D721Med (cell line): ENCODE data around the gene OR6K2.

ENCODE experiments used
- DNase-seq: peaks from one replicate; pipeline ENCODE4 v3.0.0; 2011; ENCODE audit warnings: low spot score; ENCODE audit not compliant: insufficient read length
- FAIRE-seq: peaks from 2 replicates; lab custom pipeline; 2011; peaks lifted over from hg19 to GRCh38; lab: Jason Lieb, UNC
- TF ChIP-seq, protein P1 (sequence below): IDR thresholded peaks from 2 replicates; pipeline ENCODE4 v1.5.1; 2012; ENCODE audit warnings: mild to moderate bottlenecking, control low read depth; ENCODE audit not compliant: insufficient read depth; ENCODE audit errors: missing control alignments

OR6K2 gene, protein sequence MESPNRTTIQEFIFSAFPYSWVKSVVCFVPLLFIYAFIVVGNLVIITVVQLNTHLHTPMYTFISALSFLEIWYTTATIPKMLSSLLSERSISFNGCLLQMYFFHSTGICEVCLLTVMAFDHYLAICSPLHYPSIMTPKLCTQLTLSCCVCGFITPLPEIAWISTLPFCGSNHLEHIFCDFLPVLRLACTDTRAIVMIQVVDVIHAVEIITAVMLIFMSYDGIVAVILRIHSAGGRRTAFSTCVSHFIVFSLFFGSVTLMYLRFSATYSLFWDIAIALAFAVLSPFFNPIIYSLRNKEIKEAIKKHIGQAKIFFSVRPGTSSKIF

DNA sequence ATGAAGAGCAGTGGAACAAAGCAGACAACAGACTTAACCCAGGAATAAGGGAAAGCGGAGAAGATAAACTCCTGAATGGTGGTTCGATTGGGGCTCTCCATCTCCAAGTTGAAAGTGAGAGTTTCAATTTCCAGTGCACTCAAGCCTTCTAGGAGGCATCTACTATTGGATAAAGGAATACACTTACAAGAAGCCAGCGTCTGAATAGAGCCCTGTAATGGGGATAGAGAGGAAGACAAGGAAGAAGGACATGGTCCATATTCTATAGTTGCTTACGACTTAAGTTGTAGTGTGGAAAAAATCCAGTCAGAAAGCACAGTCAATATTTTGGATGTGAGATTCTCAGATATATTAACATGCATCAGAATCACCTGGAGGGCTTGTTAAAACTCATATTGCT lies at the start of gene OR6K2:
OR6K2 (minus strand) TSS at position 101 of the 400 bp plus-strand sequence; CDS start at position 101, 0 bp downstream.
- TF ChIP-seq, protein P1, sequence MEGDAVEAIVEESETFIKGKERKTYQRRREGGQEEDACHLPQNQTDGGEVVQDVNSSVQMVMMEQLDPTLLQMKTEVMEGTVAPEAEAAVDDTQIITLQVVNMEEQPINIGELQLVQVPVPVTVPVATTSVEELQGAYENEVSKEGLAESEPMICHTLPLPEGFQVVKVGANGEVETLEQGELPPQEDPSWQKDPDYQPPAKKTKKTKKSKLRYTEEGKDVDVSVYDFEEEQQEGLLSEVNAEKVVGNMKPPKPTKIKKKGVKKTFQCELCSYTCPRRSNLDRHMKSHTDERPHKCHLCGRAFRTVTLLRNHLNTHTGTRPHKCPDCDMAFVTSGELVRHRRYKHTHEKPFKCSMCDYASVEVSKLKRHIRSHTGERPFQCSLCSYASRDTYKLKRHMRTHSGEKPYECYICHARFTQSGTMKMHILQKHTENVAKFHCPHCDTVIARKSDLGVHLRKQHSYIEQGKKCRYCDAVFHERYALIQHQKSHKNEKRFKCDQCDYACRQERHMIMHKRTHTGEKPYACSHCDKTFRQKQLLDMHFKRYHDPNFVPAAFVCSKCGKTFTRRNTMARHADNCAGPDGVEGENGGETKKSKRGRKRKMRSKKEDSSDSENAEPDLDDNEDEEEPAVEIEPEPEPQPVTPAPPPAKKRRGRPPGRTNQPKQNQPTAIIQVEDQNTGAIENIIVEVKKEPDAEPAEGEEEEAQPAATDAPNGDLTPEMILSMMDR = no peak
- FAIRE-seq (no peak), DNase-seq (no peak)

DNA sequence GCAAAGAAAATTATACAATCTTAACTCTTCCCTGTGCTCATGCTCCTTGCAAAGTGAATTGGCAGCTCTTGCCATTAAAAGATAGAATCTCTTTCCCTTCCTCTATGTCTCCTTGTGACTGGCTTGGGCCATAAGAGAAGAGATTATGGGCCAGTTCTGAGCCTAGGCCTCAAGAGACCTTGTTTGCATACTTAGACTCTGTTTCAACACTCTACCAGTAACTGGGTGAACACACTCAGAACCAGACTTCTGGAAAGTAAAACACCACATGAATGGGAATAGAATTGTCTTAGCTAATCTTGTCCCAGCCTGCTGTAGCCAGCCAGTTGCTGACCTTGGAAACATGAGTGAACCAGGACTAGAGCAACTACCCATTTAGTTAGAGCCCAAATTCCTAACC lies 35.4 kb upstream of the OR6K2 start:
- DNase-seq (no peak), FAIRE-seq (no peak)
- TF ChIP-seq, protein P1 = no peak

DNA sequence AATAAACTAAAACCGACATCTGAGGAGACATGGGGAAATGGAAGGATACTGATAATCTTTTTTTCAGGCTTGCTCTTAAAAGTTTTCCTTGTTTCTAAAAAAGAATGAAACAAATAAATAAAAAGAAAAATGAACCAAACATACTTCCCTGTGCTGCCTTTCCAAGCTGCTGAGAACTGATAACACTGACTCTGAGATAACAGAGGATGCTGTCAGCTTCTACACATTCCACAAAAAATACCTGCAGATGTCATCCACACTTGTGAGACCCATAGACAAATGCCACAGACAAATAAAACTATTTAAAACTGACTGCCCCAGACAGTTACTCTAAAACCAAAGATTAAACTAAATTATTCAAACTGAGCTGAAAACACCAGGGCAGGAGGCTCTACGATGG lies 32.1 kb upstream of the OR6K2 start:
- FAIRE-seq (no peak), DNase-seq (no peak)
- TF ChIP-seq, protein P1 = no peak

DNA sequence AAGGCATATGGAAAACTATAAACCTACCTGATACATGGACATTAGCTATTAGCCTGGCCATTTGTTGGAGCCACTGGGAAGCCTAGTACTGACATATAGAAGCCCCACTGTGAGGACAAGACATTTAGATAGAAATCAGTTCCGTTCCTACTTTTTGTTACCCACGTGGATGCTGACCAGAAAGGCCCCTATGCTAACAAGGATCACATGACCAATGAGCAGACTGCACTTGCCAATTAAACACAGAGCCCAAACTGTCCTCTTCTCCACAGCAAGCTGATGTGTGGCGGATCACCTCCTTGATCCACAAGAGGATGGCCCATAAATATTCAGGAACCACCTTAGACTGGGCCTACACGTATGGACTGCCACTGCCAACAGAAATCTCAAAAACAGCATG lies 31.3 kb upstream of the OR6K2 start:
- FAIRE-seq (no peak), DNase-seq (no peak)
- TF ChIP-seq, protein P1 = no peak

DNA sequence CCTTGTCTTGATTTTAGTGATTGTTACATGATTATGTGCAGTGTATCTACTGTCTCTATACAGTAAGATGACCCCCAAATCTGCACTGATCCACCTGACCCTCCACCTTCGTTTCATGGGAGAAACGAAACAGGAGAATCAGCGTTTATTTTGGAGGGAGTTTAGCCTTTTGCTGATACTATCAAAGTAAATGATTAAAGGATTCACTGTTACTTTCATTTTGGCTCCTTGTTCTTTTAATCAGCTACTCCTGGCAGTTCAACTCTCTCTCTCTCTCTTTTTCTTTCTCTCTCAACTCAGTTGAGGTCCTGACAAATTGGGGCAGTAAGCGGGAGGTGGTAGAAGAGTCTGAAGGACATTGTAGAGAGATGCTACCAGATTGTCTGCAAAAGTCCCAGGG lies 30.0 kb upstream of the OR6K2 start:
- TF ChIP-seq, protein P1 = no peak
- DNase-seq (no peak), FAIRE-seq (no peak)

DNA sequence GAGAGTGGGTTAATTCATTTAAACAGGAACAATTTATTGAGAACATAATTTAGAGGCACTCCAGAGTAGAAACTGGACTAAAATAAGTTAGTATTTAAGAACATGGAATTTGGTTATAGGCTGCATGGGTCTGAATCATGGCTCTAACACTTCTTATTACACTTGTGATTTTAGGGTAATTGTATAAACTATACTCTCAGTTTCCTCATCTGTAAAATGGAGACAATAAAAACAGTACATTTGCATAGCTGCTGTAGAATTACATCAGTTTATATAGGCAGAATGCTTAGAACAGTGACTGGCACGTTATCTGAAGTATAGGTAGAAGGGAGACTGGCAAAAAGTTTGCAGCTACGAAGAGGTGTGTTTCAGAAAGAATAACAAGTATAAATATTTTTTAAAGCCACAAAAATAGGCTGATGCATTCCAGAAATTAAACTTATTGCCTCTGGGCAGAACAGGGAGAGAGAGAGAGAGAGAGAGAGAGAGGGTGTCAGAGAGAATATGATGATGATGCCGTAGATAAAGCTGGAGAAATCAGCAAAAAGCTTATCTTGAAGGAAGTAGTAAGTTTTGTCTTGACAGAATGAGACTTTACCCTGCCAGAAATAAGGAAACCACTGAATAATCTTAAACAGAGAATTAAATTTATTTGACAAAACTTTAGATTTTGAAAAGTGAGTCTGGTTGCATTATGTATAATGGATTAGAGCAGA lies 28.2 kb upstream of the OR6K2 start:
- no peak for DNase-seq
- no peak for FAIRE-seq
- TF ChIP-seq, protein P1 = no peak

DNA sequence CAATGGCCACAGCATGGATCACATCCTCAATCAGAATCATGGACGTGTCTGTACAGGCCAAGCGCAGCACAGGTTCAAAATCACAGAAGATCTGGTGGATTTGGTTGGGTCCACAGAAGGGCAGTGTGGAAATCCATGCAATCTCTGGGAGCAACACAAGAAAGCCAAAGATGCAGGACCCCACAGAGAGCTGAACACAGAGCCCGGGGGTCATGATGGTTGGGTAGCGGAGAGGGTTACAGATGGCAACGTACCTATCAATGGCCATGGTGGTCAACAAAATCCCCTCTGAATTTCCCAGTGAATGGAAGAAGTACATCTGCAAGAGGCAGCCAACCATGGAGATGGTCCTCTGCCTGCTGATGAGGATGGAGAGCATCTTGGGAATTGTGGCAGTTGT lies 24.0 kb upstream of the OR6K2 start:
- FAIRE-seq = no peak

More for the DNA sequence above, 24.0 kb upstream of the OR6K2 start:
- TF ChIP-seq, protein P1 = no peak
- DNase-seq = no peak
